MM.1S (cell line): ENCODE measurements around the gene ADAMTS17.

Experiments used
- CTCF ChIP-seq: fragments of 300-600 bp; sonication (generic); IDR thresholded peaks from 2 replicates; pipeline ENCODE4 v1.5.1; 2016; ENCODE audit warnings: antibody characterized with exemption, low read length, mixed read lengths
- EZH2phosphoT487 ChIP-seq: fragments of 300-600 bp; sonication (generic); IDR thresholded peaks from 2 replicates; pipeline ENCODE4 v1.6.1; 2018; ENCODE audit warnings: antibody characterized with exemption, low read length

DNA sequence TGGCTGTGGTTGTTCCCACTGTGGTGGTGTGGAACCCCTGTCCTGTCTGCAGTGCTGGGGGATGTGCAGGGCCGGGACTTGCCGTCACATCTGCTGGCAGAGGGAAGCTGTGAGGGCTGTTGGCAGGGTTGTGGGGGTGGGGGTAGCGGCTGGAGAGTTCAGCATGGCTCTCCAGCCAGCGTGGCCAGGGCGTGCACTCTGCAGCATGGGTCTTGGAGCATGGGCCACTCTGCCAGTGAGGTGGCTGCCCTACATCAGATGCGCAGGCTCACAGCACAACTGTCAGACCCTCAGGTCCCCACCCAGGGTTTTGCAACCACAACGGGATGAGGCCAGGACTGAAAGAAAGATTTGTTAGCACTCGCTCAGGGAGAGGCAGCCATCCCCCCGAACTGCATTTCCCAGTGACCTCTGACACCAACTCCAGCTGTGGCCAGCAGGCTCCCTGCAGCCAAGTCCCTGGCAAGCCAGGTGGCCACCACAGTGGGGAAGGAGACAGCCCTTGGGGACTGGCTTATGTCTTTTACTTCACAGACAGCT, 370.8 kb downstream of the ADAMTS17 start:
- TF ChIP-seq CTCF (no peak), EZH2phosphoT487 (no peak)
